DOHH2 (cell line): ENCODE measurements around the gene CLINT1.

ENCODE experiments used
- H3F3A ChIP-seq: fragments of 200-600 bp; sonication (generic), shearing (Covaris generic); 2 replicates; pipeline ENCODE4 v1.6.0; 2016; ENCODE audit warnings: antibody characterized with exemption, mild to moderate bottlenecking; ENCODE audit not compliant: control insufficient read depth, insufficient read depth
- H3K27ac ChIP-seq: fragments of 200-600 bp; sonication (generic); 2 replicates; pipeline ENCODE4 v1.5.1; 2014; ENCODE audit warnings: low read depth, mild to moderate bottlenecking, low read length, moderate library complexity
- H3K27me3 ChIP-seq: fragments of 200-600 bp; sonication (generic); 2 replicates; pipeline ENCODE4 v1.6.1; 2014; ENCODE audit warnings: mild to moderate bottlenecking, low read length, mixed read lengths; ENCODE audit not compliant: control insufficient read depth
- H3K36me3 ChIP-seq: fragments of 200-600 bp; sonication (generic); 2 replicates; pipeline ENCODE4 v1.6.1; 2014; ENCODE audit warnings: mild to moderate bottlenecking, low read length, moderate library complexity, mixed read lengths; ENCODE audit not compliant: control insufficient read depth
- H3K4me1 ChIP-seq: fragments of 200-600 bp; sonication (generic); 2 replicates; pipeline ENCODE4 v1.6.1; 2014; ENCODE audit warnings: mild to moderate bottlenecking, low read length, mixed read lengths; ENCODE audit not compliant: control insufficient read depth
- H3K4me2 ChIP-seq: fragments of 200-600 bp; sonication (generic); 2 replicates; pipeline ENCODE4 v1.6.0; 2014; ENCODE audit warnings: mild to moderate bottlenecking, low read length, moderate library complexity
- H3K4me3 ChIP-seq: fragments of 200-600 bp; sonication (generic); 2 replicates; pipeline ENCODE4 v1.5.1; 2014; ENCODE audit warnings: mild to moderate bottlenecking, low read length, mixed read lengths
- H3K79me2 ChIP-seq: fragments of 200-600 bp; sonication (generic); 2 replicates; pipeline ENCODE4 v1.6.1; 2014; ENCODE audit warnings: mild to moderate bottlenecking, low read length, mixed read lengths; ENCODE audit not compliant: control insufficient read depth
- H3K9me2 ChIP-seq: fragments of 200-600 bp; sonication (generic); replicated peaks from 2 replicates; pipeline ENCODE4 v1.6.1; 2014; ENCODE audit warnings: mild to moderate bottlenecking, low read length, mixed read lengths; ENCODE audit not compliant: control insufficient read depth
- H3K9me3 ChIP-seq: fragments of 200-600 bp; sonication (generic); 2 replicates; pipeline ENCODE4 v1.6.1; 2014; ENCODE audit warnings: antibody characterized with exemption, low read length, mixed read lengths; ENCODE audit not compliant: control insufficient read depth, insufficient read depth
- H4K20me1 ChIP-seq: fragments of 200-600 bp; sonication (generic); 2 replicates; pipeline ENCODE4 v1.6.0; 2014; ENCODE audit warnings: low read depth, mild to moderate bottlenecking, antibody characterized with exemption, low read length, moderate library complexity; ENCODE audit not compliant: control insufficient read depth, insufficient read depth
- EZH2phosphoT487 ChIP-seq: fragments of 200-600 bp; sonication (generic); IDR thresholded peaks from 2 replicates; pipeline ENCODE4 v1.6.1; 2017; ENCODE audit warnings: borderline replicate concordance, mild to moderate bottlenecking, antibody characterized with exemption, low read length, moderate library complexity, mixed read lengths
- TF ChIP-seq, protein P1 (sequence below): fragments of 200-600 bp; sonication (generic); IDR thresholded peaks from one replicate; pipeline ENCODE4 v1.5.1; 2014; ENCODE audit warnings: antibody characterized with exemption, mild to moderate bottlenecking, low read depth, low read length; ENCODE audit not compliant: poor library complexity, severe bottlenecking

Gene CLINT1

GRCh38 chr5:157864067-157864466 lies 5.1 kb upstream of the CLINT1 start:
- Histone ChIP-seq H3K4me1 (peaks cover 66% of the 10 kb centered on the region), H3K4me2 (no peak overlapping the region), H3K9me3 (no peaks in the 10 kb centered on the region), H3K27ac (no peak overlapping the region), H3F3A (peaks cover 35% of the 10 kb centered on the region), H3K27me3 (no peaks in the 10 kb centered on the region), H3K4me3 (no peak overlapping the region), H4K20me1 (no peaks in the 10 kb centered on the region), H3K79me2 (no peaks in the 10 kb centered on the region), H3K9me2 (no peaks in the 10 kb centered on the region), H3K36me3 (0 out of 2 replicates have a peak, but pooled peaks cover 3% of the 10 kb centered on the region)
- TF ChIP-seq, protein P1, sequence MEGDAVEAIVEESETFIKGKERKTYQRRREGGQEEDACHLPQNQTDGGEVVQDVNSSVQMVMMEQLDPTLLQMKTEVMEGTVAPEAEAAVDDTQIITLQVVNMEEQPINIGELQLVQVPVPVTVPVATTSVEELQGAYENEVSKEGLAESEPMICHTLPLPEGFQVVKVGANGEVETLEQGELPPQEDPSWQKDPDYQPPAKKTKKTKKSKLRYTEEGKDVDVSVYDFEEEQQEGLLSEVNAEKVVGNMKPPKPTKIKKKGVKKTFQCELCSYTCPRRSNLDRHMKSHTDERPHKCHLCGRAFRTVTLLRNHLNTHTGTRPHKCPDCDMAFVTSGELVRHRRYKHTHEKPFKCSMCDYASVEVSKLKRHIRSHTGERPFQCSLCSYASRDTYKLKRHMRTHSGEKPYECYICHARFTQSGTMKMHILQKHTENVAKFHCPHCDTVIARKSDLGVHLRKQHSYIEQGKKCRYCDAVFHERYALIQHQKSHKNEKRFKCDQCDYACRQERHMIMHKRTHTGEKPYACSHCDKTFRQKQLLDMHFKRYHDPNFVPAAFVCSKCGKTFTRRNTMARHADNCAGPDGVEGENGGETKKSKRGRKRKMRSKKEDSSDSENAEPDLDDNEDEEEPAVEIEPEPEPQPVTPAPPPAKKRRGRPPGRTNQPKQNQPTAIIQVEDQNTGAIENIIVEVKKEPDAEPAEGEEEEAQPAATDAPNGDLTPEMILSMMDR = no peak

DNA sequence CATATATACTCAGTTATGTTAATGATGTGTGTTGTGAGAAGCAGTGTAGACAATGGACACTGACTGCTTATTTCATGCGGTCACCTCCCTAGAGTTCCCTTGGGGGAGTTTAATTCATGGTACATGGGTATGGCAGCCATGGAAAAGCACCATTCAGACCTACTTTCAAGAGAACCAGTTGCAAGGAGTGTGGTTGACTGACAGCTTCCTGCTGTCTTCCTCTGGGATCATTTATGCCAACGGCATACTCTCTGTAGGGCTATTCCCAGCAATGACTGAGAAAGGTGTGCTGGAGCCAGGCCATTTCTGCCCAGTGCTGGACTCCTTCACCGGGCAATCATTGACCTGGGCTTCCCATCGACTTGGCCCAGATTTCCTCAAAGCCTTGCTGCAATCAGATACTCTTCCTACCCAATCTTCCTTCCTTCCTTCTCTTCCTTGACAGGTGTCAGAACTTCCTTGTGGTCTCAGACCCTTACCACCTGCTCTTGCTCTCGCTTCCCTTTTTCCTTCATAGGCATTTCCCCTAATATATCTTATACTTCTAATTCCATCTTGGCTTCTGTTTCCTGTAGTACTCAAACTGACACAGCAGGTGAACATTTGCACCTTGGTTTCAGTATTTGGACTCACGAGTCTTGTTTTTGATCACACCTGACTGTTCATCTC lies 3.4 kb upstream of the CLINT1 start:
- Histone ChIP-seq H3K27ac (peak overlapping the region; percentile 99), H3K36me3 (peaks cover 17% of the 10 kb centered on the region), H4K20me1 (0 out of 2 replicates have a peak, but pooled peaks cover 3% of the 10 kb centered on the region), H3F3A (peaks cover 35% of the 10 kb centered on the region), H3K4me2 (peak overlapping the region; percentile 91), H3K9me3 (no peaks in the 10 kb centered on the region), H3K79me2 (peaks cover 16% of the 10 kb centered on the region), H3K4me1 (peaks cover 65% of the 10 kb centered on the region), H3K9me2 (no peaks in the 10 kb centered on the region), H3K4me3 (peak overlapping the region; percentile 64), H3K27me3 (no peaks in the 10 kb centered on the region)
- no peak for TF ChIP-seq EZH2phosphoT487
- TF ChIP-seq, protein P1 = no peak

DNA sequence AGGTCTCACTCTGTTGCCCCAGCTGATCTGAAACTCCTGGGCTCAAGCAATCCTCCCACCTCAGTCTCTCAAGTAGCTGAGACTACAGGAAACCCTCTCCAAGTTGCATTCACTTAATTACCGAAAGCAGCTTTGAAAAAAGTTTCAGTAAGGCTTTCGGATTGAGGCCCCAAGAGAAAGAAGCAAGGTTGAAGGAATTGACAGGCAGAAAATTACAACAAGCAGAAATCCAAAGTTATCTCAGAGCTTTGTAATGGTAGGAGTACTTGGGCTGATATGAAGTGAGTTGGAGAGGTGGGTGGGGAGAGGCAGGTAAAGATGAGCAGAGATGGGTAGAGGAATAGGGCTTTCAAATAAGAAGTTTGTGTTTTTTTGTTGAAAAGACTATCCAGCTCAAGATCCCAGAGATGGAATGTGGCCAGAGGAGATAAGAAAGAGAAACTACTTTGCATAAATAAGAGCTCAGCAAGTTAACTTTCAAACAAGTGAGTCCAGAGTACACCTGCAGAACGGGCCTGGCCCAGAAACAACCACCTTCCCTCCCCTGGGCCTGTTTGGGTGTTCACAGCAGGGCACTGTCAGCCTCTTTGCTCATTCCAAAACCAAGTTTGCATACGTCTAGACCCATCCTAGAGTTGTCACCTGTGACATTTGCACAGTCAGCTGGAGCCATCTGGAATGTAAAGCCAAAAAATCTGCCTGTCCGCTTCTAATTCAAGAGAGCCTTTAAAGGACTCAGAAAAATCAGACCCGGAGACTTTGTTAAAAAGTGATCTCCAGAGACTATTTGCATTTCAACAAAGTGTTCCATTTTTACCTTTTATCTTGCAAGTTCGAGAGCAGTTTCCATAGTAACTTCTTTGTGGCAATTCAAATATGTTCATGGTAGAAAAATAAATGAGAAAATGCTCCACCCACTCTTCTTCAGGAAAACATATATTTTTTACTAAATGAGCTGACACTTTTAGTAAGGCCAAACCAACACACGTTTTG lies 2.2 kb upstream of the CLINT1 start:
- H3K9me3 ChIP-seq = no peaks in the 10 kb centered on the region
- no peak for TF ChIP-seq EZH2phosphoT487
- TF ChIP-seq, protein P1 = no peak
- peaks cover 28% of the 10 kb centered on the region for H3K79me2 ChIP-seq
- H3K27ac ChIP-seq = peak overlapping the region; percentile 99
- no peaks in the 10 kb centered on the region for H3K9me2 ChIP-seq
- no peaks in the 10 kb centered on the region for H3K27me3 ChIP-seq
- H4K20me1 ChIP-seq = 0 out of 2 replicates have a peak, but pooled peaks cover 6% of the 10 kb centered on the region
- H3K4me2 ChIP-seq = peak overlapping the region; percentile 91
- H3K36me3 ChIP-seq = peaks cover 28% of the 10 kb centered on the region
- H3K4me3 ChIP-seq = peak overlapping the region; percentile 64
- peaks cover 71% of the 10 kb centered on the region for H3K4me1 ChIP-seq
- H3F3A ChIP-seq = peaks cover 35% of the 10 kb centered on the region
